ENCODE data around the gene TGFBR3.

GRCh38 chr1:91725618-91725988 is 160.3 kb downstream of the TGFBR3 start:
- TF ChIP-seq CTCF (IDR thresholded peaks at IDR 0.05; ENCODE audit: low read length) (no peak), EZH2 (IDR thresholded peaks at IDR 0.05; ENCODE audit: borderline replicate concordance, low read length) (no peak)
